HCT116 (cell line): Measurements from ENCODE around the gene PCSK6. TPM values are rescaled to one million over a fixed set of nuclear protein-coding genes. Genes with fewer than 3 reads are reported as not detected.

Experiments used
- ATAC-seq: fragments of 200-7000 bp; cut with Tn5 transposase; 2 replicates; pipeline ENCODE4 v1.9.1; 2020; ENCODE audit warnings: mild to moderate bottlenecking, moderate library complexity
- BruUV-seq: library from RNA; stranded (reverse); fragments of 400-500 nt; replicated peaks from 2 replicates; lab custom pipeline; 2021; lab: Mats Ljungman, UMichigan
- CTCF ChIA-PET: fragments of 300-600 bp; sonication (Branson Sonifier 250); formaldehyde crosslinking; loops from one replicate; lab custom pipeline; 2021; ENCODE audit warnings: antibody characterized with exemption; lab: Charles Lee
- POLR2A ChIA-PET: fragments of 300-600, 350-600 bp; sonication (Branson Sonifier 250); formaldehyde crosslinking; loops from one replicate; lab custom pipeline; 2021; ENCODE audit warnings: antibody characterized with exemption; lab: Charles Lee
- RAD21 ChIA-PET, 2 experiments: fragments of 300-600 bp; sonication (Branson Sonifier 250); formaldehyde crosslinking; loops; one replicate each; lab custom pipeline; 2023; ENCODE audit warnings: low total read pairs in 2 of 2; ENCODE audit not compliant: uncharacterized antibody in 2 of 2, unreplicated experiment in 2 of 2, low non-redundant PET in 1 of 2; lab: Charles Lee
- DNase-seq: peaks from one replicate; pipeline ENCODE4 v3.0.0-alpha.2; 2010; ENCODE audit warnings: low read depth, low spot score
- H2AFZ ChIP-seq: fragments of 200-600 bp; shearing (Covaris generic), sonication (generic); 2 replicates; pipeline ENCODE4 v1.6.1; 2017; ENCODE audit warnings: low read depth, mixed run types, mixed read lengths, antibody characterized with exemption, low read length; ENCODE audit not compliant: poor library complexity, severe bottlenecking
- H3K27ac ChIP-seq: 2 replicates; pipeline ENCODE4 v1.5.1; 2012; ENCODE audit warnings: low read depth, low read length
- H3K27me3 ChIP-seq: fragments of 200-600 bp; sonication (generic); 2 replicates; pipeline ENCODE4 v1.6.1; 2016; ENCODE audit warnings: mixed run types, low read length, mixed read lengths; ENCODE audit not compliant: insufficient read depth
- H3K36me3 ChIP-seq, 2 experiments: fragments of 200-500 bp in 1 of 2; fragments of 200-600 bp in 1 of 2; sonication (Bioruptor generic) in 1 of 2; sonication (generic) in 1 of 2; 2 replicates each; pipeline versions ENCODE4 v1.5.1 to v1.6.1; 2014 to 2016; ENCODE audit warnings: low read length in 2 of 2, inconsistent platforms in 1 of 2, mixed read lengths in 1 of 2, mixed run types in 1 of 2; ENCODE audit not compliant: insufficient read depth in 2 of 2, control insufficient read depth in 1 of 2
- H3K4me1 ChIP-seq, 2 experiments: fragments of 200-600 bp in 1 of 2; sonication (generic) in 1 of 2; 2 replicates each; pipeline versions ENCODE4 v1.5.1 to v1.6.1; 2012 to 2017; ENCODE audit warnings: low read length in 2 of 2, inconsistent platforms in 1 of 2, mild to moderate bottlenecking in 1 of 2, mixed read lengths in 1 of 2, mixed run types in 1 of 2, moderate library complexity in 1 of 2; ENCODE audit not compliant: insufficient read depth in 2 of 2, control insufficient read depth in 1 of 2
- H3K4me2 ChIP-seq: fragments of 200-600 bp; sonication (generic); 2 replicates; pipeline ENCODE4 v1.6.1; 2017; ENCODE audit warnings: mixed run types, low read length, mixed read lengths
- H3K4me3 ChIP-seq, 2 experiments: fragments of 200-600 bp in 1 of 2; sonication (generic) in 1 of 2; replicated peaks in 1 of 2; 2 replicates each; pipeline ENCODE4 v1.5.1; 2011 to 2016; ENCODE audit warnings: low read length in 2 of 2, control low read depth in 1 of 2, low read depth in 1 of 2, mild to moderate bottlenecking in 1 of 2, mixed read lengths in 1 of 2, mixed run types in 1 of 2
- H3K79me2 ChIP-seq: fragments of 200-600 bp; sonication (generic); 2 replicates; pipeline ENCODE4 v1.6.1; 2017; ENCODE audit warnings: mild to moderate bottlenecking, mixed run types, low read length, moderate library complexity, mixed read lengths; ENCODE audit not compliant: insufficient read depth
- H3K9ac ChIP-seq: fragments of 200-600 bp; sonication (generic); 2 replicates; pipeline ENCODE4 v1.6.1; 2016; ENCODE audit warnings: low read length, mixed read lengths
- H3K9me2 ChIP-seq: fragments of 200-600 bp; sonication (generic), shearing (Covaris generic); 2 replicates; pipeline ENCODE4 v1.6.1; 2017; ENCODE audit warnings: mixed run types, mild to moderate bottlenecking, moderate library complexity; ENCODE audit not compliant: insufficient read depth
- H3K9me3 ChIP-seq, 2 experiments: fragments of 200-500 bp in 1 of 2; fragments of 200-600 bp in 1 of 2; sonication (Bioruptor generic) in 1 of 2; sonication (generic) in 1 of 2; 2 replicates each; pipeline ENCODE4 v1.6.1; 2014 to 2017; ENCODE audit warnings: low read length in 2 of 2, mixed read lengths in 2 of 2, inconsistent platforms in 1 of 2, low read depth in 1 of 2, mild to moderate bottlenecking in 1 of 2, mixed run types in 1 of 2, moderate library complexity in 1 of 2; ENCODE audit not compliant: control insufficient read depth in 1 of 2, insufficient read depth in 1 of 2
- H4K20me1 ChIP-seq: fragments of 200-600 bp; sonication (generic), shearing (Covaris generic); 2 replicates; pipeline ENCODE4 v1.6.1; 2017; ENCODE audit warnings: mixed run types, mild to moderate bottlenecking, moderate library complexity; ENCODE audit not compliant: insufficient read depth
- ATF3 ChIP-seq: IDR thresholded peaks from 2 replicates; pipeline ENCODE4 v1.6.1; 2012
- CTCF ChIP-seq, 3 experiments: fragments of 200-600 bp in 1 of 3; sonication (generic) in 1 of 3; IDR thresholded peaks in 2 of 3; conservative IDR thresholded peaks in 1 of 3; 2 replicates each; pipeline ENCODE4 v1.5.1; 2012 to 2017; ENCODE audit warnings: low read depth in 2 of 3, low read length in 2 of 3, antibody characterized with exemption in 1 of 3, borderline replicate concordance in 1 of 3, control low read depth in 1 of 3, mild to moderate bottlenecking in 1 of 3, mixed read lengths in 1 of 3, mixed run types in 1 of 3, moderate library complexity in 1 of 3; ENCODE audit not compliant: insufficient read depth in 1 of 3
- EGR1 ChIP-seq: IDR thresholded peaks from 2 replicates; pipeline ENCODE4 v1.6.1; 2012; ENCODE audit warnings: low read depth
- ELF1 ChIP-seq: IDR thresholded peaks from 2 replicates; pipeline ENCODE4 v1.6.1; 2012; ENCODE audit warnings: low read depth, borderline replicate concordance
- JUND ChIP-seq: IDR thresholded peaks from 2 replicates; pipeline ENCODE4 v1.6.1; 2012
- MAX ChIP-seq: IDR thresholded peaks from 2 replicates; pipeline ENCODE4 v1.6.1; 2012
- SIN3A ChIP-seq: IDR thresholded peaks from 2 replicates; pipeline ENCODE4 v1.6.1; 2012; ENCODE audit warnings: low read depth
- TCF7L2 ChIP-seq: IDR thresholded peaks from 2 replicates; pipeline ENCODE4 v1.7.0; 2011; ENCODE audit warnings: borderline replicate concordance, inconsistent platforms; ENCODE audit not compliant: insufficient read depth, insufficient read length; ENCODE audit errors: extremely low read depth
- YY1 ChIP-seq: IDR thresholded peaks from 2 replicates; pipeline ENCODE4 v1.6.1; 2011; ENCODE audit warnings: low read length, low read depth, moderate library complexity, mild to moderate bottlenecking; ENCODE audit not compliant: insufficient replicate concordance; ENCODE audit errors: extremely low read depth
- ZBTB33 ChIP-seq: IDR thresholded peaks from 2 replicates; pipeline ENCODE4 v1.6.1; 2011; ENCODE audit warnings: mild to moderate bottlenecking, low read length, moderate library complexity; ENCODE audit not compliant: insufficient replicate concordance; ENCODE audit errors: extremely low read depth
- ZFX ChIP-seq: fragments of 450-650 bp; IDR thresholded peaks from 2 replicates; pipeline ENCODE4 v1.6.1; 2017
- intact Hi-C: fragments of 100-400 bp; cut with micrococcal nuclease; formaldehyde crosslinking; loops from 2 replicates; pipeline ENCODE4 v1.10.0; 2022
- total RNA-seq: library from RNA; stranded (reverse); gene quantifications from one replicate; pipeline ENCODE4 v1.2.1, GENCODE V29; 2021; ENCODE audit not compliant: unreplicated experiment

The PCSK6 gene
- total RNA-seq, 1 experiment from 2014 or later, result 13.5 TPM

GRCh38 chr15:101489237-101489598 lies 289 bp downstream of the PCSK6 start:
- Histone ChIP-seq H3K4me1 (peaks cover 6 to 25% of the 10 kb centered on the region in 2 experiments; a peak in 3 of 4 replicates), H3K36me3 (no peaks in the 10 kb centered on the region; a peak in 1 of 4 replicates), H4K20me1 (no peaks in the 10 kb centered on the region), H3K9me3 (no peaks in the 10 kb centered on the region; a peak in 1 of 4 replicates), H3K4me3 (peak overlapping the region; percentile 55 to 63; a peak in 3 of 4 replicates), H2AFZ (no peak overlapping the region), H3K79me2 (peaks cover 7% of the 10 kb centered on the region; the same call in 1 of the 2 replicates), H3K4me2 (peak overlapping the region; percentile 90; the same call in 1 of the 2 replicates), H3K9me2 (no peaks in the 10 kb centered on the region), H3K27me3 (no peaks in the 10 kb centered on the region), H3K9ac (peak overlapping the region; percentile 59; the same call in 1 of the 2 replicates), H3K27ac (peak overlapping the region; percentile 32; the same call in 1 of the 2 replicates)
- ChIA-PET POLR2A (no interaction called here), CTCF (no interaction called here), RAD21 (no interaction called here)
- intact Hi-C loops, result loop anchor here (5.0 kb wide), 1 partner anchor 153 kb away; no protein-coding TSS in a partner anchor
- BruUV-seq, result no TSS peak
- no peak for TF ChIP-seq ZBTB33
- peak; percentile 85 for TF ChIP-seq MAX
- ATAC-seq (peak; percentile 83), DNase-seq (peak; percentile 18)

- H2AFZ ChIP-seq, result no peak overlapping the region
- CTCF ChIA-PET, result no interaction called here
- H3K79me2 ChIP-seq, result peaks cover 7% of the 10 kb centered on the region; the same call in 1 of the 2 replicates
- peaks cover 8 to 27% of the 10 kb centered on the region in 2 experiments; a peak in 3 of 4 replicates for H3K4me1 ChIP-seq
- no peaks in the 10 kb centered on the region for H3K9me2 ChIP-seq
- DNase-seq, result no peak
- H3K4me2 ChIP-seq, result peak overlapping the region; percentile 90
- H4K20me1 ChIP-seq, result no peaks in the 10 kb centered on the region
- peak overlapping the region; percentile 55 to 63 for H3K4me3 ChIP-seq
- BruUV-seq, result no TSS peak
- H3K27ac ChIP-seq, result peak overlapping the region; percentile 32; the same call in 1 of the 2 replicates
- TF ChIP-seq SIN3A (peak; percentile 9), CTCF (IDR thresholded peaks at IDR 0.05 in 2 of 3, conservative IDR thresholded peaks at IDR 0.05 in 1 of 3; ENCODE audit: borderline replicate concordance in 1 of 3, insufficient read depth in 1 of 3, low read depth in 2 of 3, low read length in 2 of 3) (no peak), JUND (no peak), YY1 (no peak), EGR1 (no peak), TCF7L2 (peak; percentile 79), ATF3 (no peak), ELF1 (no peak), ZFX (peak; percentile 39; the same call in 1 of the 2 replicates)
- TF ChIP-seq, all 23 proteins: peak for 3
- Histone ChIP-seq H3K9me3 (no peaks in the 10 kb centered on the region; a peak in 1 of 4 replicates), H3K27me3 (no peaks in the 10 kb centered on the region), H3K9ac (peak overlapping the region; percentile 59), H3K36me3 (no peaks in the 10 kb centered on the region; a peak in 1 of 4 replicates)
- RAD21 ChIA-PET, result no interaction called here
- intact Hi-C loops, result loop anchor here (5.0 kb wide), 1 partner anchor 154 kb away; no protein-coding TSS in a partner anchor
- ATAC-seq, result peak; percentile 51
- POLR2A ChIA-PET, result no interaction called here
Observed at GRCh38 chr15:101488300-101489164, 975 bp downstream of the PCSK6 start.
